HUDEP-2 (cell line): ENCODE results near the gene FAM83C.
"Not testable (repeated sequence)": the region's sequence is repeated elsewhere in the genome, so short reads cannot be mapped to it uniquely, and the experiment has no call there.

Source experiments
- DNase-seq, 76 experiments: peaks; one replicate each; lab custom pipeline; 2025; ENCODE audit not compliant: unreplicated experiment in 76 of 76; lab: John Stamatoyannopoulos, UW

The FAM83C gene

GRCh38 chr20:35319192-35319870 lies 27.1 kb upstream of the FAM83C start:
- no peak for DNase-seq

GRCh38 chr20:35318502-35319157 lies 26.4 kb upstream of the FAM83C start:
- peak in 2 of 76 experiments; percentile 7 to 26 for DNase-seq

- DNase-seq, result no peak
These were observed 25.4 kb upstream of the FAM83C start for GRCh38 chr20:35317416-35318210.

GRCh38 chr20:35316086-35316485 lies 23.9 kb upstream of the FAM83C start:
- no peak for DNase-seq

GRCh38 chr20:35315632-35316020 lies 23.4 kb upstream of the FAM83C start:
- not testable (repeated sequence) for DNase-seq

GRCh38 chr20:35314816-35315631 lies 22.8 kb upstream of the FAM83C start:
- DNase-seq, result no peak

- no peak for DNase-seq
These were observed 20.1 kb upstream of the FAM83C start for GRCh38 chr20:35312318-35312717.

- no peak for DNase-seq
These were observed 19.6 kb upstream of the FAM83C start for GRCh38 chr20:35311822-35312221.

- peak in 24 of 76 experiments; percentile 2 to 53 (median 18) for DNase-seq
These were observed 19.2 kb upstream of the FAM83C start for GRCh38 chr20:35311409-35311808.

GRCh38 chr20:35307666-35308653 lies 15.7 kb upstream of the FAM83C start:
- DNase-seq, result no peak

- peak in 42 of 76 experiments; percentile 5 to 61 (median 26) for DNase-seq
These were observed 14.8 kb upstream of the FAM83C start for GRCh38 chr20:35306931-35307517.

- peak in 65 of 76 experiments; percentile 12 to 91 (median 59) for DNase-seq
These were observed 13.7 kb upstream of the FAM83C start for GRCh38 chr20:35305682-35306556.

GRCh38 chr20:35304956-35305355 lies 12.7 kb upstream of the FAM83C start:
- no peak for DNase-seq

GRCh38 chr20:35303735-35304491 lies 11.7 kb upstream of the FAM83C start:
- peak in 71 of 76 experiments; percentile 20 to 83 (median 63) for DNase-seq

- no peak for DNase-seq
These were observed 11.1 kb upstream of the FAM83C start for GRCh38 chr20:35303382-35303734.

- DNase-seq, result no peak
These were observed 10.5 kb upstream of the FAM83C start for GRCh38 chr20:35302421-35303335.
